K562 (cell line): ENCODE results near the gene ALG12. TPM values are rescaled to one million over a fixed set of nuclear protein-coding genes. Genes with fewer than 3 reads are reported as not detected.

Experiments used
- ARID1B ChIP-seq: fragments of 450-650 bp; IDR thresholded peaks from 2 replicates; pipeline ENCODE4 v1.6.1; 2016; ENCODE audit warnings: antibody characterized with exemption, mild to moderate bottlenecking, inconsistent platforms
- ARID4B ChIP-seq: sonication (generic); formaldehyde crosslinking; IDR thresholded peaks from 2 replicates; pipeline ENCODE4 v1.8.0; 2022; ENCODE audit warnings: mild to moderate bottlenecking, missing genetic modification reagents
- BCOR ChIP-seq: fragments of 450-650 bp; IDR thresholded peaks from 2 replicates; pipeline ENCODE4 v1.6.1; 2016
- CTBP1 ChIP-seq: fragments of 450-650 bp; IDR thresholded peaks from 2 replicates; pipeline ENCODE4 v1.6.1; 2016; ENCODE audit warnings: borderline replicate concordance
- E2F4 ChIP-seq: sonication (generic); formaldehyde crosslinking; IDR thresholded peaks from 2 replicates; pipeline ENCODE4 v1.8.0; 2022; ENCODE audit warnings: mild to moderate bottlenecking, low read depth, missing genetic modification reagents
- E2F6 ChIP-seq, 2 experiments: IDR thresholded peaks; 2 replicates each; pipeline ENCODE4 v1.6.1; 2011; ENCODE audit warnings: borderline replicate concordance in 1 of 2, control low read depth in 1 of 2, low read depth in 1 of 2, low read length in 1 of 2, mild to moderate bottlenecking in 1 of 2, mixed read lengths in 1 of 2, moderate library complexity in 1 of 2; ENCODE audit not compliant: insufficient read depth in 1 of 2, insufficient read length in 1 of 2, poor library complexity in 1 of 2, severe bottlenecking in 1 of 2; ENCODE audit errors: extremely low read depth in 1 of 2
- ID3 ChIP-seq, 2 experiments: fragments of 250-450 bp in 1 of 2; fragments of 450-650 bp in 1 of 2; sonication (Bioruptor Pico) in 1 of 2; IDR thresholded peaks; 2 replicates each; pipeline versions ENCODE4 v1.6.1 to v1.8.0; 2016 to 2021; ENCODE audit warnings: mild to moderate bottlenecking in 2 of 2, moderate library complexity in 2 of 2, missing compliant biosample characterization in 1 of 2, missing genetic modification characterization in 1 of 2
- MAFG ChIP-seq: fragments of 450-650 bp; conservative IDR thresholded peaks from 2 replicates; pipeline ENCODE4 v1.6.1; 2016; ENCODE audit warnings: missing genetic modification characterization, missing compliant biosample characterization
- MCM3 ChIP-seq: fragments of 450-650 bp; IDR thresholded peaks from 2 replicates; pipeline ENCODE4 v1.6.1; 2016
- NFE2 ChIP-seq: IDR thresholded peaks from 2 replicates; pipeline ENCODE4 v1.6.1; 2014; ENCODE audit warnings: antibody characterized with exemption, low read depth
- NR0B1 ChIP-seq: fragments of 450-650 bp; IDR thresholded peaks from one replicate; pipeline ENCODE4 v1.6.1; 2018; ENCODE audit warnings: mild to moderate bottlenecking, moderate library complexity; ENCODE audit not compliant: partially characterized antibody
- PHF20 ChIP-seq: fragments of 450-650 bp; IDR thresholded peaks from 2 replicates; pipeline ENCODE4 v1.6.1; 2018; ENCODE audit not compliant: partially characterized antibody
- POLR2G ChIP-seq: fragments of 200-400 bp; formaldehyde crosslinking; IDR thresholded peaks from 2 replicates; pipeline ENCODE4 v1.6.1; 2017; ENCODE audit warnings: low read depth, mild to moderate bottlenecking, antibody characterized with exemption, low read length, moderate library complexity
- RB1 ChIP-seq: fragments of 450-650 bp; IDR thresholded peaks from 2 replicates; pipeline ENCODE4 v1.6.1; 2017; ENCODE audit warnings: low read depth, mild to moderate bottlenecking
- RBFOX2 ChIP-seq: fragments of 200-400 bp; formaldehyde crosslinking; IDR thresholded peaks from 2 replicates; pipeline ENCODE4 v1.6.1; 2017; ENCODE audit warnings: low read depth, mild to moderate bottlenecking, low read length, moderate library complexity
- SAP30 ChIP-seq: fragments of 200-600 bp; sonication (generic); IDR thresholded peaks from 2 replicates; pipeline ENCODE4 v1.6.1; 2012; ENCODE audit warnings: borderline replicate concordance, low read depth, mild to moderate bottlenecking, moderate library complexity, low read length, control low read depth, inconsistent platforms; ENCODE audit not compliant: insufficient read depth, poor library complexity, severe bottlenecking
- SIN3A ChIP-seq, 2 experiments: fragments of 150-350 bp in 1 of 2; IDR thresholded peaks; 2 replicates each; pipeline ENCODE4 v1.6.1; 2011 to 2016; ENCODE audit warnings: borderline replicate concordance in 2 of 2, low read depth in 2 of 2, low read length in 2 of 2, mild to moderate bottlenecking in 2 of 2, moderate library complexity in 2 of 2; ENCODE audit not compliant: control insufficient read depth in 1 of 2
- SNIP1 ChIP-seq: fragments of 450-650 bp; IDR thresholded peaks from 2 replicates; pipeline ENCODE4 v1.7.1; 2017; ENCODE audit warnings: low read depth, mild to moderate bottlenecking
- ZNF224 ChIP-seq: sonication (generic); formaldehyde crosslinking; IDR thresholded peaks from 2 replicates; pipeline ENCODE4 v1.8.0; 2022; ENCODE audit warnings: mild to moderate bottlenecking, missing genetic modification reagents
- ZZZ3 ChIP-seq: fragments of 450-650 bp; IDR thresholded peaks from 2 replicates; pipeline ENCODE4 v1.6.1; 2016; ENCODE audit warnings: antibody characterized with exemption, mild to moderate bottlenecking, moderate library complexity
- polyA plus RNA-seq, 8 experiments: library from polyadenylated mRNA; depleted of rRNA in 4 of 8; stranded (reverse) in 5 of 8; unstranded in 3 of 8; fragments of >200 nt; fragmentation: Nextera tagmentation in 2 of 8; fragmentation: Illumina TruSeq in 1 of 8; extraction: Ambion mirVana in 2 of 8; extraction: Trizol in 1 of 8; gene quantifications; 2 replicates each; pipeline versions ENCODE4 v1.2.1 to v1.2.3, GENCODE V29; 2011 to 2014; ENCODE audit warnings: inconsistent platforms in 1 of 8, missing spikeins in 1 of 8
- total RNA-seq, 7 experiments: library from RNA; depleted of rRNA in 6 of 7; stranded (reverse); fragments of >200 nt in 6 of 7; fragmentation: Illumina TruSeq in 2 of 7; extraction: Trizol in 2 of 7; gene quantifications; 2 replicates each; pipeline versions ENCODE4 v1.2.1 to v1.2.3, GENCODE V29; 2011 to 2021; ENCODE audit warnings: low replicate concordance in 1 of 7

ALG12 gene
- total and polyA plus RNA-seq, 9 of the 15 experiments (the other 6 are each of a cell fraction or from before 2014, with no cell fraction given), result 0.20 to 8.5 (median 3.4) TPM

- TF ChIP-seq POLR2G (peak; percentile 57), ARID4B (CRISPR knock-in tag) (peak; percentile 59), ARID1B (no peak), NR0B1 (no peak), BCOR (no peak), NFE2 (no peak), CTBP1 (peak; percentile 78), MAFG (tag) (no peak), RB1 (no peak), SAP30 (peak; percentile 69), ZNF224 (CRISPR knock-in tag) (no peak), SNIP1 (no peak), MCM3 (no peak), ID3 (CRISPR knock-in tag; IDR thresholded peaks at IDR 0.05) (no peak), ID3 (tag; IDR thresholded peaks at IDR 0.05) (no peak), RBFOX2 (peak; percentile 73), PHF20 (no peak), E2F4 (CRISPR knock-in tag) (no peak), E2F6 (IDR thresholded peaks at IDR 0.05; ENCODE audit: borderline replicate concordance in 1 of 2, extremely low read depth in 1 of 2, insufficient read depth in 1 of 2, insufficient read length in 1 of 2, low read depth in 1 of 2, low read length in 1 of 2, poor library complexity in 1 of 2, severe bottlenecking in 1 of 2) (peak in 1 of 2 experiments; percentile 8), SIN3A (IDR thresholded peaks at IDR 0.05; ENCODE audit: borderline replicate concordance in 2 of 2, control insufficient read depth in 1 of 2, low read depth in 2 of 2, low read length in 2 of 2) (0 out of 4 replicates have a peak, but pooled peaks of 1 of the 2 experiments have one; percentile 13), ZZZ3 (no peak)
Measured at GRCh38 chr22:49961601-49962011, 43.4 kb upstream of the ALG12 start (continued).
